GM10847 (cell line): ENCODE data around the gene ECI2.

ENCODE experiments used
- POLR2A ChIP-seq: IDR thresholded peaks from 2 replicates; pipeline ENCODE4 v1.6.1; 2011; ENCODE audit not compliant: insufficient read length; ENCODE audit errors: extremely low read depth

The ECI2 gene

DNA sequence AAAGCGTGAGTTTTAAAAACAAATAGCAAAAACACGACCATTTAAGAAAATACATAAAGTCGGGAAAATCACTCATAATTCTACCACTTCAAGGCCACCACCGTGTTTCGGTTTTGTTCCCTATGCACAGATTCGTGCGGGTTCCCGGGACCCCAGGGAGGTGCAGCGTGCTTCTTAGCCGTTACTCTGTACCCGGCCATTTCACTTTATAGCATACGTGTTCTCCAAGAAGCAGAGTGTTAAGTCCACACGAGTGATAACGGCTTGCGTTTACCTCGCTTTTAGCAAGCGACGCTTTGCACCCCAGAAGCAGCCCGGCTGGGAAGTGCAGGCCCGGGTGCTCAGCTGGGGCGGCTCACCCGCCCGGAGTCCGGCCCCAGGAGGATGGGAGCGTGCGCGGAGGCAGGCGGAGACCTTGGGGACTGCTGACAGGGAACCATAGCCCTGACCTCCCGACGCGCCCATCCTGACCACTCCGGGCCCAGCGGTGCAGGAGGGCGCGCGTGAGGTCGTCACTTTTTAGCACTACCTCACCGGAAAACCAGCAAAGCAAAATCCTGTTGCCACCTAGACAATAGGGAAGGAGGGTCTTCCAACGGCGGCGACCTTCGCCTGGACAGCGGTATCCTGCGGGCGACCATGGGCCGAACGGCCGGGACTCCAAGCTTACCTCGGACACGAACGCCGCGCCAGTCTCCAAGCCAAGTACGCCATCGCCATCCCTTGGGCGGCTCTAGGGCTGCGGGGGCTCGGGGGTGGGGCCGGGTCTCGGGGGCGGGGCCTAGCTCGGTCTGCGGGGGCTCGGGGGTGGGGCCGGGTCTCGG is at the start of gene ECI2:
ECI2 (minus strand) TSS at position 735 of the 824 bp plus-strand sequence; CDS start at position 720, 15 bp downstream.
- TF ChIP-seq POLR2A: peak; percentile 15

- TF ChIP-seq POLR2A: no peak
Measured at GRCh38 chr6:4180652-4181255, 45.4 kb upstream of the ECI2 start.

DNA sequence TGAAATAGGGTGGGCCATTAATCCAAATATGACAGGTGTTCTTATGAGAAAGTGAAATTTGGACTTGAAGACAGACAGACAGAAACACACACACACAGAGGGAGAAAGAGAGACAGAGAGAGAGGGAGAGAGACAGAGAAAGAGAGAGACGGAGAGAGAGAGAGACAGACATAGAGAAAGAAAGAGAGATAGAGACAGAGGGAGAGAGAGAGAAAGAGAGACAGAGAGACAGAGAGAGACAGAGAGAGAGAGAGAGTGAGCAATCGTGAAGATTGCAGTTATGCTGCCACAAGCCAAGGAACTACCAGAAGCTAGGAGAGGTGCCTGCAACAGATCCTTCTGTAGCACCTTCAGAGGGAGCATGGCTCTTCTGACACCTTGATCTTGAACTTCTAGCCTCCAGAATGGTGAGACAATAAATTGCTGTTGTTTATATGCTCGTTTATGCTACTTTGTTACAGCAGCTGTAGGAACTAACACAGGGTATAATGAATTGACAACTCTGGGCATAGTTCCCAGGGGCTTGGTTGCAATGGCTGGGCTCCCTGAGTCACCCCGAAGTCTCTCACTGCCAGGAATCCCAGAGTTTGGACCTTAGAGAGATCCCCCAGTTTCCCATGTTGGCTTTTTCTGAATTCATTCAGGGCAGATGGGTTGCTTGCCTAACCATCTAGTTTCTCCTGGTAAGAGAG is 44.7 kb upstream of the ECI2 start:
- TF ChIP-seq POLR2A: no peak

DNA sequence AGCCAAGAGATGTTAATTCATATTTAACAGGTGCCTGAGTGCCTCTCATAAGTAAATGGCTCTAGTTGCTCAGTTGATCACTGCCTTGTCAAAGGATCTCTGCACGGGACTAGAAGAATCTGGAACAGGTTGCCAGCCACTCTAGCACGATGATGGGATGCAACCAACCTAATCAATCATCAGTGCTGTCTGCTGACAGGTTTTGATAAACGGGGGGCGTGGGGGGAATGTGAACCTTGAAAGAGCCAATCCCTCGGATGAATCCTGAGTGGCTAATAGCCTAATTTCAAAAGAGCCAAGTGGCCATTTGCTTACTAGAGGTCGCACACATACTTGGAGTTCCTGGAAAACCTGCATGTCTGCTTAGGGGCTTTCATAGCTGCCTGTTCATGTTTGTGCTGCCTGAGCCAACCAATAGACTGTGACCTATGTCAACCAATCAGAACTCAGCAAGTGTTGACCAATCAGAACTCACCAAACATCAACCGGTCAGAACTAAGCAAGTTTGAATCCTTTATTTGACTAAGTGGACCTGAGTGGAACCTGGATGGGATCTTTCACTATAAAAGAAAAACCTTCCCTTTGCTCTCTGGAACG is 43.5 kb upstream of the ECI2 start:
- TF ChIP-seq POLR2A: no peak

- TF ChIP-seq POLR2A: no peak
Measured at GRCh38 chr6:4176907-4177306, 41.5 kb upstream of the ECI2 start.

- TF ChIP-seq POLR2A: no peak
Measured at GRCh38 chr6:4174042-4174441, 38.7 kb upstream of the ECI2 start.

GRCh38 chr6:4172368-4172767 is 37.0 kb upstream of the ECI2 start:
- TF ChIP-seq POLR2A: no peak

GRCh38 chr6:4170297-4170696 is 34.9 kb upstream of the ECI2 start:
- TF ChIP-seq POLR2A: no peak

- TF ChIP-seq POLR2A: no peak
Measured at GRCh38 chr6:4169028-4169789, 33.8 kb upstream of the ECI2 start.

GRCh38 chr6:4167833-4168232 is 32.5 kb upstream of the ECI2 start:
- TF ChIP-seq POLR2A: no peak

DNA sequence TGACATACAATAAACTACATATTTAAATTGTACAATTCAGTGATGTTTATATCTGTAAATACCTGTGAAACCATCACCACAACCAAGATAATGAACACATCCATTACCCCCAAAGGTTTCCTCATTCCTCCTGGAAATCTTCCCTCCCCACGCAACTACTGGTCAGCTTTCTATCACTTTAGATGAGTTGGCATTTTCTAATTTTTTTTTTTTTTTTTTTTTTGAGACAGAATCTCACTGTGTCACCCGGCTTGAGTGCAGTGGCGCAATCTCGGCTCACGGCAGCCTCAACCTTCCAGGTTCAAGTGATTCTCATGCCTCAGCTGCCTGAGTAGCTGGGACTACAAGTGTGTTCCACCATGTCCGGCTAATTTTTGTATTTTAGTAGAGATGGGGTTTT is 31.7 kb upstream of the ECI2 start:
- no peak for TF ChIP-seq POLR2A

- TF ChIP-seq POLR2A: no peak
Measured at GRCh38 chr6:4164456-4164855, 29.1 kb upstream of the ECI2 start.

GRCh38 chr6:4164117-4164442 is 28.7 kb upstream of the ECI2 start:
- TF ChIP-seq POLR2A: no peak

DNA sequence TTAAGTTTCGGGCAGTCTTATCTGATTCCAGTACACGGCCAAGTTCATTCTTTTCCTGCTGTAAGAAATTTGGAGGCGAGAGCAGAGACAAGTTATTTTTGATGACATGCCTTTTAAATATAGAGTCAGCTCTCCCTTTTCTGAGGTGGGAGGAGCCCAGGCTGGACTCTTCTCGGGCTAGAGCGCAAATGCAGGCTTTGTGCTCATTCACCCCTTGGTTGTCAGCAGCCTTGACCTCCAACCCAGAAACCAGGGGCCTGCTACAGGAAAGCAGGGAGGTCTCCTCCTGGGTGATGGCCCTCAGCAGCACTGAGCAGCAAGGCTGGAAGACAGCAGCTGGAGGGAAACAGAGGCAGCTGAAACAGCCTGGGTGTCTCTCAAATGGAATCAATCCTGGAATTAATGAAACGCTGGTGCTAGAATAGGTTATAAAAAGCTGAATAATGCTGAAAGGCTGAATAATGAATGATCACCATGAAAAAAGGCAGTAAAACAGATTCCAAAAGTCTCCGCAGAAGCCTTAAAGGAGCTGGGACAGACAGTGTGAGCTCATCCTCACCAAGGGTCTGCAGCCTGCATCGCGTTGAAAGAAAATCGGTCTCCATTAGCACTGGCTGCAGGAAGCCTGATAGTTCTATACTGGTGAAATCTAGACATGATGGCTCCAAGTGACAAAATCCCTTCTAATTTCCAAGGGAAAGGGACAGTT is 28.2 kb upstream of the ECI2 start:
- TF ChIP-seq POLR2A: no peak
